ENCODE data around the gene LYPD5.
A peak's percentile ranks its signal among the peaks of the same experiment; 100 is the strongest.
"Not testable (repeated sequence)": the region's sequence is repeated elsewhere in the genome, so short reads cannot be mapped to it uniquely, and the experiment has no call there.

Gene LYPD5

DNA sequence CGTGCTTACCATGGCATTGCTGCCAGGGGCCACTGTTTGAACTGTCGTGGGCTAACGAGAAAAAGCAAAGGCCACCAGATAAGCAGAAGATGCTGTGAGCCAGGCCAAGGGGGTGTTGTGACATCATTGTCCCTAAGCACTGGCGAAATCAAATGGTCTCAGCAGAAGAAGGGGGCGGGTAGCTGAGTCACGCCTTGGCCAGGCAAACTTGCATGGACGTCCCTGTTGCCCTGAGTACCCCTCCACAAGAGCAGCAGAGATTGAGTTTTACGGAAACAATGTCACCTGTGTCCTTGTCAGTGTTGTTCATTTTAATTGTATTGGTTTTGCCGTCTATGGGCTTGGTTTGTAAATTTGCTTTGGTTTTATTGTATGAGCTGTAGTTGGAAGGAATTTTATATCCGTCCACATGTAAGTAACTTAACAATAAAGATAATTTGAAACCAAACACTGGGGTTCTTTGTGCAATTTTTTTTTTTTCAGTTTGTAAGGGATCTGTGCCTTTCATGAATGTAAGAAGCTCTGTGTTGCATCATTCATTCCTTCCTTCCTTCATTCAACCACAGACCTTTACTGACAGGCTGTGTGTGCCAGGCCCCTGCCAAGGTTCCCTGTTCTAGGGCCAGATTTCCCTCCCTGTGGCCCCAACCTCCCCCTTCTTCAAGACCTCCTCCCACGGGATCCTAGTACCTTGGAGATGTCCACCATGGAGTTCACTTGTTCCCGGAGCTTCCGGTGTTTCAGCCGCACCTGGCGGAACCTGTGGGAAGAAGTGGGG lies 33.8 kb downstream of the LYPD5 start:
- Histone ChIP-seq H3K4me3 (ENCODE audit: low read length) (no peak overlapping the region), H3K27ac (ENCODE audit: low read depth, low read length) (no peak overlapping the region), H3K36me3 (ENCODE audit: control insufficient read depth, insufficient read depth, low read length) (no peaks in the 10 kb centered on the region), H3K27me3 (ENCODE audit: control insufficient read depth, insufficient read depth, low read length) (no peaks in the 10 kb centered on the region), H3K4me1 (ENCODE audit: control insufficient read depth, insufficient read depth, low read length) (no peaks in the 10 kb centered on the region), H3K9ac (ENCODE audit: low read length) (no peak overlapping the region)

DNA sequence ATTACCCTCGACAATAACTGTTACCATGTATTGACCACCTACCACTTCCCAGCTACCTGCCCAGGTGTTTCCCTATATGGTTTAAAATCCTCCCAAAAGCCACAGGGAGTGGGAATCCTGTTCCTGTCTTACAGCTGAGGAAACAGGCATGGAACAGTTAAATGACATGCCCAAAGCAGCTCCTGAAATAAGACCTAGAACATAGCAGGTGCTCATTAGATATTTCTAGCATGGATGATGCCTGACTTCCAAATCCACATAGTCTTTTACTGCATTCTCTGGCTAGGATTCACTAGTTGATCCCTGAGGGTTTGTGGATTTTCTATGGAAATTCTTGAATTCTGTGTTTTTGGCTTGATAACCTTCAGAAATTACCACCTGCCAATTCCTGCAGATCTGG lies 34.4 kb downstream of the LYPD5 start:
- Histone ChIP-seq H3K4me3 (ENCODE audit: low read length) (no peak overlapping the region), H3K36me3 (ENCODE audit: control insufficient read depth, insufficient read depth, low read length) (no peaks in the 10 kb centered on the region), H3K9ac (ENCODE audit: low read length) (no peak overlapping the region), H3K27ac (ENCODE audit: low read depth, low read length) (no peak overlapping the region), H3K4me1 (ENCODE audit: control insufficient read depth, insufficient read depth, low read length) (no peaks in the 10 kb centered on the region), H3K27me3 (ENCODE audit: control insufficient read depth, insufficient read depth, low read length) (no peaks in the 10 kb centered on the region)

DNA sequence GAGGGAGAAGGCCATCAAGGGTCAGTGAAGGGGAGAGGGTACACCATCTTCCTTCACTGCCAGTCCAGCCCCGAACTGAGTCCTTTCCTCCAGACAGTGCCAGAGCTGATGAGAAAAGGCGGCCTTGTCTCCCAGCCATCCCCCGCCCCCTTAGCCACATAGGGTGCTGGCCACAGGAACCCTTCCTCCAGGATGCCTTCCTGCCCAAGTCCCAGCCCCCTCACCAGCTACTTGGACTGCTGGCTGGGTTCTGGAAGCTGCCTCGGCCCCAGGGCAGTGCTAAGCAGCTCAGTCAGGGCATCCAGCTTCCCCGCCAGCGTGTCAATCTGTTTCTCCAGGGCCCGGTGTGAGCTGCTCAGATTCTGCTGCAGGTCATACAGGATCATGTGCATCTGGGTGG lies 34.9 kb downstream of the LYPD5 start:
- H3K36me3 ChIP-seq (ENCODE audit: control insufficient read depth, insufficient read depth, low read length): no peaks in the 10 kb centered on the region
- no peak overlapping the region for H3K4me3 ChIP-seq (ENCODE audit: low read length)
- no peaks in the 10 kb centered on the region for H3K27me3 ChIP-seq (ENCODE audit: control insufficient read depth, insufficient read depth, low read length)
- no peaks in the 10 kb centered on the region for H3K4me1 ChIP-seq (ENCODE audit: control insufficient read depth, insufficient read depth, low read length)
- H3K27ac ChIP-seq (ENCODE audit: low read depth, low read length): no peak overlapping the region
- no peak overlapping the region for H3K9ac ChIP-seq (ENCODE audit: low read length)

DNA sequence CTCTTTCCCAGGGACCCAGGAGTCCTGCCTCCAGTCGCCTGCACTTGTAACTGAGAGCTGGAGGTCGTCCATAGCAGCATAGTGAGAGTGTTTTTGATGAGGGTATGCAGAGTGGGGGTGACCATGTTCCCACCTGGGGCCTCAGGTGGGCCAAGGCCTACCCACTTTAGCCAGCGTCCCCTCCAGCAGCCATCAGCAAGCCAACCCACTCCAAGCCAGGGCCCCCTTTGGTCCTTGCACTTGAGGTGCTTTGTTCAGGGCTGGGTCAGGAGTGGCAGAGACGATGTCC lies 35.5 kb downstream of the LYPD5 start:
- no peak overlapping the region for H3K27ac ChIP-seq (ENCODE audit: low read depth, low read length)
- no peaks in the 10 kb centered on the region for H3K4me1 ChIP-seq (ENCODE audit: control insufficient read depth, insufficient read depth, low read length)
- no peak overlapping the region for H3K4me3 ChIP-seq (ENCODE audit: low read length)
- H3K27me3 ChIP-seq (ENCODE audit: control insufficient read depth, insufficient read depth, low read length): no peaks in the 10 kb centered on the region
- no peaks in the 10 kb centered on the region for H3K36me3 ChIP-seq (ENCODE audit: control insufficient read depth, insufficient read depth, low read length)
- H3K9ac ChIP-seq (ENCODE audit: low read length): no peak overlapping the region

DNA sequence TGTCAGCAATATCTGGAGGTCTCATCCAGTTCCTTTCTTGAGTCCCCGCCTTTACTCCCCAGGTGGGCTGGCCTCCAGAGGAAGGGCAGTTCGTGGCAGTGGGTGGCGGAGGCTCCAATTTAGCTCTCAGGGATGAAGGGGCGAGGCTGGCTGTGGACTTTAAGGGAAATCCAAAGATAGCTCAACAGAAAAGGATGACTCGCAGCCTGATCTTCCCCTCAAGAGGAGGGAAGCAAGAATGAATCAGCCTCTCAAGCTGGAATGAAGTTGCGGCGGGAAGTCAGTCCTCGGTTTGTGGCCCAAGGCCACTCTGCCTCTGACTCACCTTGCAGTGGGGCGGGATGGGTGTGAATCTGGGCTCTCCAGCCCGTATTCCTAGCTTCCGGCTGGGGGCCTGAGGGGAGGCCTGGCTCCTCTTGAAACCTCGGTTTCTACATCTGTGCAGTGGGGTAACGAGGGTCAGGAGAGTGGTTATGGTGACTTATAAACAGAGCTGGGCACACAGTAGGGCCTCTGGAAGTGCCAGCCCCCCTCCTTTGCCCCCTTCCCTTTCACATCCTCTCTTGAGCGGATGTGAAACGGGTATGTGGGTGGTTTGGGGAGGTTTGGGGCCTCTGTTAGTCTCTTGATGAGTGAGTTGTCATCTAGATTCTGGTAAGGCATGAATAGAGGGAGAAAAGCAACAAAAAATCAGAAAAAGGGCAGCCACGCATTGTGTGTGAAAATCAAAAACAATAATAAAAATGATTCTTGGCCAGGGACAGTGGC lies 37.0 kb downstream of the LYPD5 start:
- Histone ChIP-seq H3K27me3 (ENCODE audit: control insufficient read depth, insufficient read depth, low read length) (no peaks in the 10 kb centered on the region), H3K4me1 (ENCODE audit: control insufficient read depth, insufficient read depth, low read length) (no peaks in the 10 kb centered on the region), H3K4me3 (ENCODE audit: low read length) (no peak overlapping the region), H3K9ac (ENCODE audit: low read length) (no peak overlapping the region), H3K36me3 (ENCODE audit: control insufficient read depth, insufficient read depth, low read length) (no peaks in the 10 kb centered on the region), H3K27ac (ENCODE audit: low read depth, low read length) (peak overlapping the region; percentile 14)

DNA sequence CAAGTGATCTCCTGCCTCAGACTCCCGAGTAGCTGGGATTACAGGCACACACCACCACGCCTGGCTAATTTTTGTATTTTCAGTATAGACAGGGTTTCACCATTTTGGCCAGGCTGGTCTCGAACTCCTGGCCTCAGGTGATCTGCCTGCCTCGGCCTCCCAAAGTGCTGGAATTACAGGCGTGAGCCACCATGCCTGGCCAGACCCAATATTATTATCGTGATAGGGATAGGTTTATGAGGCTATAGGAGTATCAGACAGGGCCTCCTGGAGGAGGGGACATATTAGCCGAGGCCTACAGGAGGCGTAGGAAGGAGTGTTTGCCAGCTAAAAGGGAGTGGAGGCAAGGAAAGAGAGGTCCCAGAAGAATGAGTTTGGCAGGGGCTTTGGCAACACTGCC lies 37.6 kb downstream of the LYPD5 start:
- H3K36me3 ChIP-seq (ENCODE audit: control insufficient read depth, insufficient read depth, low read length); H3K4me3 ChIP-seq (ENCODE audit: low read length); H3K4me1 ChIP-seq (ENCODE audit: control insufficient read depth, insufficient read depth, low read length); H3K27me3 ChIP-seq (ENCODE audit: control insufficient read depth, insufficient read depth, low read length); H3K9ac ChIP-seq (ENCODE audit: low read length): not testable (repeated sequence)
- H3K27ac ChIP-seq (ENCODE audit: low read depth, low read length): peak overlapping the region; percentile 14

DNA sequence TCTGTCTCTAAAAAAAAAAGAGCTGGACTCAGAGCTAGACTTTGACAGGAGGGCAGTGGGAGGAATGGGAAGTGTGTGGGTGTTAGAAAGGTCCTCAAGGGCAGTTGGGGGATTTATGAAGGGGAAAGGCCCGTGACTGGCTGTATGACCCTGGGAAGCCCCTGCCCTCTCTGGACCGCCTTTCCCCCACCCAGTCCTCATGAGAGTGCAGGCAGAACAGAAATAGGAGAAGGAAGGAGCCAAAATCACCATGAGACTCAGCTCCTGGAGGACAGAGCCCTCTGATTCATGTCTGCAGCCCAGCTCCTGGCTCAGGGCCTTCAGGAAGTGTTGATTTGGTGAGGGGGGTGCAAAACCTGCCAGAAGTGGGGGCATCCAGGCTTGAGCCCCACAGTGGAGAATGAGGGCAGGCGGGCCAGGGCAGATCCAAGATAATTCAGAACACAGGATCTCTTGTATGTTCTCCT lies 38.7 kb downstream of the LYPD5 start:
- Histone ChIP-seq H3K27me3 (ENCODE audit: control insufficient read depth, insufficient read depth, low read length) (no peaks in the 10 kb centered on the region), H3K9ac (ENCODE audit: low read length) (no peak overlapping the region), H3K27ac (ENCODE audit: low read depth, low read length) (no peak overlapping the region), H3K4me3 (ENCODE audit: low read length) (no peak overlapping the region), H3K4me1 (ENCODE audit: control insufficient read depth, insufficient read depth, low read length) (no peaks in the 10 kb centered on the region), H3K36me3 (ENCODE audit: control insufficient read depth, insufficient read depth, low read length) (no peaks in the 10 kb centered on the region)

DNA sequence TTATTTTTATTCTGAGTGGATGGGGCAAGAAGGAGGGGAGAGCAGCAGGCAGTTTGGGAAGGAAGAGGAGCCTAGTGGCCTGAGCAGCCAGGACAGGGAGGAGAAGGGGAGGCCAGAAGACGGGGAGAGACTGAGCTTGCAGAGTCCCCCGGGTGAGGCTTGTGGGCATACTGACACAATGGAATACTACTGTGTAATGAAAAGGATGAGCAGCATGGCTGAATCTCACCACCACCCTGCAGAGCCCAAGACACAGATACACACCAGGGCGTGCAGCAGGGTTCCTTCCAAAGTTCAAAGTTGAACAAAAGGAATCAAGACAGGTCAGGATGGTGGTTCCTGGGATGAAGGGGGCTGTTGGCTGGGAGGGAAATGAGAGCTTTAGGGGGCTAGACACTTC lies 39.4 kb downstream of the LYPD5 start:
- H3K4me1 ChIP-seq (ENCODE audit: control insufficient read depth, insufficient read depth, low read length): no peaks in the 10 kb centered on the region
- H3K36me3 ChIP-seq (ENCODE audit: control insufficient read depth, insufficient read depth, low read length): no peaks in the 10 kb centered on the region
- no peaks in the 10 kb centered on the region for H3K27me3 ChIP-seq (ENCODE audit: control insufficient read depth, insufficient read depth, low read length)
- H3K4me3 ChIP-seq (ENCODE audit: low read length): no peak overlapping the region
- no peak overlapping the region for H3K27ac ChIP-seq (ENCODE audit: low read depth, low read length)
- H3K9ac ChIP-seq (ENCODE audit: low read length): no peak overlapping the region

DNA sequence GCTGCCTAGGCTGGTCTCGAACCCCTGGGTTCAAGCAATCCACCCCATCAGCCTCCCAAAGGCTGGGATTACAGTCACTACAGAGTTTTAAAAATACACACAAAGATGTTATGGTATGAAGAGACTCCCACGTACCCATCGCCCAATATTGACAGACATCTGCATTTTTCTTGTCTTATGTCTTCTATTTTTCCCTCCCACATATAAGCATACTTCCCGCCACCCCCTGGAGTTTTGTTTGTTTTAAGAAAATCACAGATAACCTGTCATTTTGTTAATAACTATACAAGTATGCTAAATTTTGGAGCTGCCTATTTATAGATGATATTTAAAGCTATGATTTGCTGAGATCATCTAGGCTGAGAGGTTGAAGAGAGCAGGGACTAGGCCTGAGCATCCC lies 41.3 kb downstream of the LYPD5 start:
- H3K9ac ChIP-seq (ENCODE audit: low read length): no peak overlapping the region
- H3K36me3 ChIP-seq (ENCODE audit: control insufficient read depth, insufficient read depth, low read length): no peaks in the 10 kb centered on the region
- H3K4me1 ChIP-seq (ENCODE audit: control insufficient read depth, insufficient read depth, low read length): no peaks in the 10 kb centered on the region
- no peak overlapping the region for H3K27ac ChIP-seq (ENCODE audit: low read depth, low read length)
- no peak overlapping the region for H3K4me3 ChIP-seq (ENCODE audit: low read length)
- H3K27me3 ChIP-seq (ENCODE audit: control insufficient read depth, insufficient read depth, low read length): no peaks in the 10 kb centered on the region

DNA sequence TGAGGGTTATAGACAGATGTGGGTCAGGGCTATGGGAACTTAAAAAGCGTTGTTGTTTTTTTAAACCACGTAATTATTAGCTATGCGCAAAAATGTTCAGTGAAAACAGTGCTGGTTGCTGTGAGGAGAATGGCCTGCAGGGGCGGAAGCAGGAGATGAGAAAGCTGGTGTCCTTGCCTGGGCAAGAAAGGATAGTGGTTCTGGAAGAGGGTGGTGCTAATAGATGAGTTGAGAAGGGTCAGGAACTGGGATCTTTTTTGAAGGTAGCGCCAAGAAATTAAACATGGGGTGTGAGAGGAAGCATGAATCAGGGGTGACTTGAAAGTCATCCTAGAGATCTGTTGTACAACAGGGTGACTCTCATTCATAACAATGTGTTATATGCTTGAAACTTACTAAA lies 42.7 kb downstream of the LYPD5 start:
- H3K27me3 ChIP-seq (ENCODE audit: control insufficient read depth, insufficient read depth, low read length): no peaks in the 10 kb centered on the region
- no peak overlapping the region for H3K27ac ChIP-seq (ENCODE audit: low read depth, low read length)
- H3K36me3 ChIP-seq (ENCODE audit: control insufficient read depth, insufficient read depth, low read length): no peaks in the 10 kb centered on the region
- H3K9ac ChIP-seq (ENCODE audit: low read length): no peak overlapping the region
- no peak overlapping the region for H3K4me3 ChIP-seq (ENCODE audit: low read length)
- H3K4me1 ChIP-seq (ENCODE audit: control insufficient read depth, insufficient read depth, low read length): no peaks in the 10 kb centered on the region

DNA sequence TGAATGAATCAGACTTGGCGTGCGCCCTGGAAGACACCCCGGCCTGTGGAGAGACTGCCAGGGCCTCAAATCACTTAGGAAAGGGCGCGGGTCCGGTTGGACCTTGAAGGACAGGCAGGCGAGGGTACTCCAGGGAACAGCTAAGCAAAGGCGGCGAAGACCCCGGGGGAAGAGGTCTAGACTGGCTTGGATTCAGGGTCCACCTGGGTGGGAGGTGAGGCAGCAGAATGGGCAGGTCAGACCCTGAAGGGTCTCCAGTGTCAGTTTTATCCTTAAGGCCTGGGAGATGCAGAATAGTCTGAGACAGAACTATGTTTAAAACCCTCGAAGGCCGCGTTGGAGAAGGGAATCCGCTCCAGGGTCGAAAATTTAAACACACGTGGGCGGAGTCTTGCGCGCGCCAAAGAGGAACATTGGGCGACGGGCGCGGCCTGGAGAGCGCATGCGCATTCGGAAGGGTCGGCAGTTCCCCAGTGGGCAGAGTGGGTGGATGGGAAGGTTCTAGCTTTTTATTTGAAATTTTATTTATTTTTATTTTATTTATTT lies 46.9 kb downstream of the LYPD5 start:
- H3K4me3 ChIP-seq (ENCODE audit: low read length): peak overlapping the region; percentile 78
- peak overlapping the region; percentile 61 for H3K9ac ChIP-seq (ENCODE audit: low read length)
- H3K27ac ChIP-seq (ENCODE audit: low read depth, low read length): peak overlapping the region; percentile 96
- no peaks in the 10 kb centered on the region for H3K27me3 ChIP-seq (ENCODE audit: control insufficient read depth, insufficient read depth, low read length)
- H3K36me3 ChIP-seq (ENCODE audit: control insufficient read depth, insufficient read depth, low read length): no peaks in the 10 kb centered on the region
- peaks cover 7% of the 10 kb centered on the region for H3K4me1 ChIP-seq (ENCODE audit: control insufficient read depth, insufficient read depth, low read length)

DNA sequence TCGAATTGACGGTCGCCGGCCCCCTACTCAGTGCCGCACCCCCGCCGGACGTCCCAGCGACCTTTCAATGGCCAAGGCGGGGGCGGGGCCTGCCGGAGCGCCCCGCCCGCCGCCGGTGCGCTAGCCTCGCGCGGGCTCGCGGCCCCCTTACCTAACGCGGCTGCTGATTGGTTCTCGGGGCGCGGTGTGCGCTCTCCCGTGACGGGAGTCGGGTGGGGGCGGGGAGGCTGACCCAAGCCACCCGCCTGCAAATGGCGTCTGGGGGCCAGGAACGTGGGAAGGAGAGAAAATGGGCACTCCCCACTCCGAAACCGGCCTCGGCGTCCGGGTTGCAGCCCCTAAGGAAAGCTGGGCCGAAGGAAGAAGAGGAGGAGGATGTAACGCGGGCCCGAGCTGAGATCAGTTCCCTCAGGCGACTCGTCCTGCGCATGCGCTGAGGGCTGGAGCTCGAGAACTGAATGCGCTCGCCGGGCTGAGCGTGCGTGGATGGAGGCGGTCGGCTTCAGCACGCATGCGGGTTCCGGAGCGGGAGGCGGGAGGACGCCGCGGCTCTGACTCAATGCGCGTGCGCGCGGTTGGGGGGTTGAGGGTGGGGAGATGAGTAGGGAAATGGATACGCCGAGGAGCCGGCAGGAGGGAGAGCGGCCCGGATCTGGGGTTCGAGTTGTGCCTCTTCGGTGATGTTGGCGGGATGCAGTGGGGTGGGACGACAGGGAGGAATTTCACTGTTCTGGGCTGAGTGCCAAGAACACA lies 47.6 kb downstream of the LYPD5 start, which contains the start of gene SMG9:
Gene SMG9 (minus strand): TSS at position 460 of the 753 bp plus-strand sequence. CDS start 4,221 bp downstream, outside the sequence.
- Histone ChIP-seq H3K27me3 (ENCODE audit: control insufficient read depth, insufficient read depth, low read length) (no peaks in the 10 kb centered on the region), H3K4me3 (ENCODE audit: low read length) (peak within 1 kb of the TSS; percentile 78), H3K9ac (ENCODE audit: low read length) (peak within 1 kb of the TSS; percentile 72), H3K4me1 (ENCODE audit: control insufficient read depth, insufficient read depth, low read length) (peaks cover 7% of the 10 kb centered on the region), H3K27ac (ENCODE audit: low read depth, low read length) (peak within 1 kb of the TSS; percentile 96), H3K36me3 (ENCODE audit: control insufficient read depth, insufficient read depth, low read length) (peaks cover 5% of the 10 kb centered on the region)
